Loucy (cell line): ENCODE results near the gene SLX4IP.

ENCODE experiments used
- H2AFZ ChIP-seq: fragments of 200-600 bp; sonication (generic); 2 replicates; pipeline ENCODE4 v1.6.0; 2016; ENCODE audit warnings: antibody characterized with exemption, mild to moderate bottlenecking, low read length, moderate library complexity
- H3F3A ChIP-seq: fragments of 200-600 bp; 2 replicates; pipeline ENCODE4 v1.6.0; 2016; ENCODE audit warnings: antibody characterized with exemption, low read depth, mild to moderate bottlenecking
- H3K27me3 ChIP-seq: fragments of 200-600 bp; sonication (generic); 2 replicates; pipeline ENCODE4 v1.6.1; 2014; ENCODE audit warnings: low read length, mild to moderate bottlenecking; ENCODE audit not compliant: insufficient read depth, poor library complexity, severe bottlenecking
- H3K36me3 ChIP-seq: fragments of 200-600 bp; sonication (generic); 2 replicates; pipeline ENCODE4 v1.6.1; 2016; ENCODE audit warnings: low read length; ENCODE audit not compliant: insufficient read depth
- H3K4me1 ChIP-seq: fragments of 200-600 bp; sonication (generic); 2 replicates; pipeline ENCODE4 v1.5.1; 2014; ENCODE audit warnings: low read length, mild to moderate bottlenecking; ENCODE audit not compliant: insufficient read depth, poor library complexity, severe bottlenecking
- H3K4me2 ChIP-seq: fragments of 200-600 bp; sonication (generic); 2 replicates; pipeline ENCODE4 v1.6.0; 2014; ENCODE audit warnings: antibody characterized with exemption, low read length, low read depth, mild to moderate bottlenecking; ENCODE audit not compliant: poor library complexity, severe bottlenecking
- H3K4me3 ChIP-seq: fragments of 200-600 bp; sonication (generic); 2 replicates; pipeline ENCODE4 v1.5.1; 2014; ENCODE audit warnings: low read length, mild to moderate bottlenecking, mixed read lengths; ENCODE audit not compliant: poor library complexity, severe bottlenecking
- H3K79me2 ChIP-seq: fragments of 200-600 bp; sonication (generic); 2 replicates; pipeline ENCODE4 v1.6.1; 2014; ENCODE audit warnings: low read length; ENCODE audit not compliant: insufficient read depth
- H3K9ac ChIP-seq: fragments of 200-600 bp; sonication (generic); 2 replicates; pipeline ENCODE4 v1.6.0; 2014; ENCODE audit warnings: mild to moderate bottlenecking, low read depth, low read length, moderate library complexity; ENCODE audit not compliant: poor library complexity, severe bottlenecking
- H3K9me2 ChIP-seq: fragments of 200-600 bp; sonication (generic); replicated peaks from 2 replicates; pipeline ENCODE4 v1.6.1; 2016; ENCODE audit warnings: low read depth, low read length, mixed read lengths
- H3K9me3 ChIP-seq: fragments of 200-600 bp; sonication (generic); 2 replicates; pipeline ENCODE4 v1.6.1; 2014; ENCODE audit warnings: mild to moderate bottlenecking, antibody characterized with exemption, low read length, low read depth; ENCODE audit not compliant: insufficient read depth
- H4K20me1 ChIP-seq: fragments of 200-600 bp; sonication (generic); 2 replicates; pipeline ENCODE4 v1.6.0; 2014; ENCODE audit warnings: antibody characterized with exemption, low read length, mild to moderate bottlenecking; ENCODE audit not compliant: insufficient read depth, poor library complexity, severe bottlenecking
- CTCF ChIP-seq: fragments of 200-600 bp; sonication (generic); conservative IDR thresholded peaks from 2 replicates; pipeline ENCODE4 v1.5.1; 2014; ENCODE audit warnings: mild to moderate bottlenecking, antibody characterized with exemption, low read length
- EZH2phosphoT487 ChIP-seq: fragments of 200-600 bp; IDR thresholded peaks from 2 replicates; pipeline ENCODE4 v1.6.1; 2018; ENCODE audit warnings: antibody characterized with exemption, mild to moderate bottlenecking, moderate library complexity, borderline replicate concordance

SLX4IP gene

GRCh38 chr20:10478205-10478604, 43.1 kb downstream of the SLX4IP start:
- Histone ChIP-seq H3K4me1 (peaks cover 21% of the 10 kb centered on the region), H3K4me2 (no peak overlapping the region), H3K4me3 (no peak overlapping the region), H3K36me3 (no peaks in the 10 kb centered on the region), H3K9me3 (no peaks in the 10 kb centered on the region), H3K27me3 (no peaks in the 10 kb centered on the region), H3F3A (no peaks in the 10 kb centered on the region), H3K9me2 (no peaks in the 10 kb centered on the region), H4K20me1 (no peaks in the 10 kb centered on the region), H3K9ac (no peak overlapping the region), H2AFZ (no peak overlapping the region), H3K79me2 (peaks cover 20% of the 10 kb centered on the region)
- TF ChIP-seq CTCF (no peak), EZH2phosphoT487 (no peak)

- H3F3A ChIP-seq = no peaks in the 10 kb centered on the region
- no peaks in the 10 kb centered on the region for H3K36me3 ChIP-seq
- no peak overlapping the region for H3K9ac ChIP-seq
- no peaks in the 10 kb centered on the region for H3K27me3 ChIP-seq
- H4K20me1 ChIP-seq = no peaks in the 10 kb centered on the region
- no peak overlapping the region for H2AFZ ChIP-seq
- H3K4me3 ChIP-seq = no peak overlapping the region
- H3K9me3 ChIP-seq = no peaks in the 10 kb centered on the region
- peaks cover 27% of the 10 kb centered on the region for H3K4me1 ChIP-seq
- H3K9me2 ChIP-seq = no peaks in the 10 kb centered on the region
- H3K79me2 ChIP-seq = peaks cover 20% of the 10 kb centered on the region
- no peak overlapping the region for H3K4me2 ChIP-seq
- TF ChIP-seq CTCF = no peak
- no peak for TF ChIP-seq EZH2phosphoT487
These were observed 43.8 kb downstream of the SLX4IP start for GRCh38 chr20:10478930-10479329.

GRCh38 chr20:10481676-10482075, 46.6 kb downstream of the SLX4IP start:
- Histone ChIP-seq H4K20me1 (no peaks in the 10 kb centered on the region), H3K4me3 (no peak overlapping the region), H3K79me2 (peaks cover 16% of the 10 kb centered on the region), H3K36me3 (no peaks in the 10 kb centered on the region), H3K9ac (no peak overlapping the region), H3K9me2 (no peaks in the 10 kb centered on the region), H3K9me3 (no peaks in the 10 kb centered on the region), H3K4me2 (no peak overlapping the region), H2AFZ (no peak overlapping the region), H3F3A (no peaks in the 10 kb centered on the region), H3K27me3 (no peaks in the 10 kb centered on the region), H3K4me1 (peaks cover 40% of the 10 kb centered on the region)
- TF ChIP-seq CTCF (no peak), EZH2phosphoT487 (no peak)
